ENCODE data around the gene G3BP1.
"Not testable (repeated sequence)": the region's sequence is repeated elsewhere in the genome, so short reads cannot be mapped to it uniquely, and the experiment has no call there.

G3BP1 gene
- long read RNA-seq, donor 1, full-length matches to known transcripts, result 38 of 126 reads
- long read RNA-seq, donor 1, partial matches to known transcripts, result 88 of 126 reads
- long read RNA-seq, donor 1, other reads (novel, unspliced or antisense), result 0 of 126 reads
- long read RNA-seq, donor 2, full-length matches to known transcripts, result 23 of 23 reads
- long read RNA-seq, donor 2, partial matches to known transcripts, result 0 of 23 reads
- long read RNA-seq, donor 2, other reads (novel, unspliced or antisense), result 0 of 23 reads
- long read RNA-seq, donor 3, full-length matches to known transcripts, result 12 of 12 reads
- long read RNA-seq, donor 3, partial matches to known transcripts, result 0 of 12 reads
- long read RNA-seq, donor 3, other reads (novel, unspliced or antisense), result 0 of 12 reads
- long read RNA-seq, donor 4, full-length matches to known transcripts, result 28 of 28 reads
- long read RNA-seq, donor 4, partial matches to known transcripts, result 0 of 28 reads
- long read RNA-seq, donor 4, other reads (novel, unspliced or antisense), result 0 of 28 reads
- long read RNA-seq, donor 5, full-length matches to known transcripts, result 34 of 139 reads
- long read RNA-seq, donor 5, partial matches to known transcripts, result 105 of 139 reads
- long read RNA-seq, donor 5, other reads (novel, unspliced or antisense), result 0 of 139 reads
- long read RNA-seq, donor 6, full-length matches to known transcripts, result 30 of 41 reads
- long read RNA-seq, donor 6, partial matches to known transcripts, result 11 of 41 reads
- long read RNA-seq, donor 6, other reads (novel, unspliced or antisense), result 0 of 41 reads
- long read RNA-seq, donor 7, full-length matches to known transcripts, result 44 of 169 reads
- long read RNA-seq, donor 7, partial matches to known transcripts, result 125 of 169 reads
- long read RNA-seq, donor 7, other reads (novel, unspliced or antisense), result 0 of 169 reads
- long read RNA-seq, donor 8, full-length matches to known transcripts, result 35 of 35 reads
- long read RNA-seq, donor 8, partial matches to known transcripts, result 0 of 35 reads
- long read RNA-seq, donor 8, other reads (novel, unspliced or antisense), result 0 of 35 reads

- peak; percentile 95 for DNase-seq
Observed at GRCh38 chr5:151771259-151772028, at the start of gene G3BP1. Gene G3BP1, plus strand, starts transcription at chr5:151771954. Its CDS starts 14,667 bp downstream, at chr5:151786621.

GRCh38 chr5:151722546-151722945 lies 49.2 kb upstream of the G3BP1 start:
- no peak for DNase-seq

- DNase-seq, result no peak
Observed at GRCh38 chr5:151724360-151724759, 47.4 kb upstream of the G3BP1 start.

- not testable (repeated sequence) for DNase-seq
Observed at GRCh38 chr5:151729597-151729996, 42.2 kb upstream of the G3BP1 start.

GRCh38 chr5:151730381-151730780 lies 41.4 kb upstream of the G3BP1 start:
- DNase-seq, result no peak

- no peak for DNase-seq
Observed at GRCh38 chr5:151733358-151734063, 38.2 kb upstream of the G3BP1 start.

- no peak for DNase-seq
Observed at GRCh38 chr5:151734064-151734408, 37.7 kb upstream of the G3BP1 start.

- DNase-seq, result no peak
Observed at GRCh38 chr5:151735646-151736045, 36.1 kb upstream of the G3BP1 start.

- no peak for DNase-seq
Observed at GRCh38 chr5:151737431-151737830, 34.3 kb upstream of the G3BP1 start.

- no peak for DNase-seq
Observed at GRCh38 chr5:151738125-151738848, 33.5 kb upstream of the G3BP1 start.

- DNase-seq, result peak; percentile 22
Observed at GRCh38 chr5:151739395-151739794, 32.4 kb upstream of the G3BP1 start.

GRCh38 chr5:151739939-151740335 lies 31.8 kb upstream of the G3BP1 start:
- no peak for DNase-seq

GRCh38 chr5:151740336-151740942 lies 31.3 kb upstream of the G3BP1 start:
- DNase-seq, result peak; percentile 84

- DNase-seq, result no peak
Observed at GRCh38 chr5:151740958-151741373, 30.8 kb upstream of the G3BP1 start.

GRCh38 chr5:151741678-151742423 lies 29.9 kb upstream of the G3BP1 start:
- no peak for DNase-seq

- DNase-seq, result no peak
Observed at GRCh38 chr5:151742870-151743294, 28.9 kb upstream of the G3BP1 start.

- no peak for DNase-seq
Observed at GRCh38 chr5:151743530-151743929, 28.2 kb upstream of the G3BP1 start.

GRCh38 chr5:151745071-151745705 lies 26.6 kb upstream of the G3BP1 start:
- no peak for DNase-seq

GRCh38 chr5:151750121-151750520 lies 21.6 kb upstream of the G3BP1 start:
- no peak for DNase-seq
